ENCODE measurements around the gene PPIA.

Gene PPIA

GRCh38 chr7:44796504-44797328 lies at the start of gene PPIA:
TSS of gene PPIA (plus strand) at chr7:44796681. CDS start at chr7:44796725, 44 bp downstream.
- DNase-seq: peak; percentile 97 to 98 (median 97)

- DNase-seq: peak; percentile 89 to 94 (median 90)
These were observed 48.2 kb upstream of the PPIA start, which contains the start of gene ZMIZ2 for GRCh38 chr7:44748045-44748947. TSS of gene ZMIZ2 (plus strand) at chr7:44748847. CDS start at chr7:44756250, 7,403 bp downstream.

- no peak for DNase-seq
These were observed 47.3 kb upstream of the PPIA start for GRCh38 chr7:44748948-44749731.

- DNase-seq: no peak
These were observed 46.5 kb upstream of the PPIA start for GRCh38 chr7:44749992-44750391.

GRCh38 chr7:44750424-44750823 lies 46.1 kb upstream of the PPIA start:
- DNase-seq: no peak

- no peak for DNase-seq
These were observed 45.4 kb upstream of the PPIA start for GRCh38 chr7:44750921-44751571.

- DNase-seq: no peak
These were observed 43.7 kb upstream of the PPIA start for GRCh38 chr7:44752822-44753221.

GRCh38 chr7:44754802-44755697 lies 41.4 kb upstream of the PPIA start:
- no peak for DNase-seq

GRCh38 chr7:44755698-44756627 lies 40.5 kb upstream of the PPIA start:
- no peak for DNase-seq

- DNase-seq: no peak
These were observed 39.6 kb upstream of the PPIA start for GRCh38 chr7:44756904-44757303.

- no peak for DNase-seq
These were observed 39.2 kb upstream of the PPIA start for GRCh38 chr7:44757311-44757710.

GRCh38 chr7:44757739-44758138 lies 38.7 kb upstream of the PPIA start:
- no peak for DNase-seq

- no peak for DNase-seq
These were observed 37.2 kb upstream of the PPIA start for GRCh38 chr7:44759246-44759645.

- no peak for DNase-seq
These were observed 36.4 kb upstream of the PPIA start for GRCh38 chr7:44760034-44760580.

- DNase-seq: no peak
These were observed 35.0 kb upstream of the PPIA start for GRCh38 chr7:44761207-44762161.

GRCh38 chr7:44762300-44762699 lies 34.2 kb upstream of the PPIA start:
- DNase-seq: no peak

- DNase-seq: no peak
These were observed 33.6 kb upstream of the PPIA start for GRCh38 chr7:44762726-44763522.

GRCh38 chr7:44764081-44764480 lies 32.4 kb upstream of the PPIA start:
- DNase-seq: no peak
